Neuronal stem cell (in vitro differentiated cells): ENCODE results near the gene TUBGCP6.

Experiments
- DNase-seq: peaks from one replicate; pipeline ENCODE4 v3.0.0-alpha.2; 2013; ENCODE audit warnings: low spot score
- H2AFZ ChIP-seq: one replicate; pipeline ENCODE4 v1.6.1; 2013; ENCODE audit warnings: mild to moderate bottlenecking, low read length, inconsistent platforms
- H2AK5ac ChIP-seq: 2 replicates; pipeline ENCODE4 v1.6.1; 2013; ENCODE audit warnings: low read depth, mild to moderate bottlenecking, inconsistent platforms, low read length, moderate library complexity, mixed read lengths
- H2BK120ac ChIP-seq: 2 replicates; pipeline ENCODE4 v1.6.1; 2013; ENCODE audit warnings: low read depth, mild to moderate bottlenecking, inconsistent platforms, low read length, moderate library complexity, mixed read lengths
- H2BK12ac ChIP-seq: one replicate; pipeline ENCODE4 v1.6.1; 2013; ENCODE audit warnings: low read length, inconsistent platforms
- H2BK15ac ChIP-seq: 2 replicates; pipeline ENCODE4 v1.6.1; 2013; ENCODE audit warnings: mild to moderate bottlenecking, low read length, inconsistent platforms, mixed read lengths
- H2BK5ac ChIP-seq: one replicate; pipeline ENCODE4 v1.6.1; 2013; ENCODE audit warnings: inconsistent platforms, mild to moderate bottlenecking, low read length, moderate library complexity
- H3K14ac ChIP-seq: one replicate; pipeline ENCODE4 v1.6.1; 2013; ENCODE audit warnings: low read length, inconsistent platforms
- H3K18ac ChIP-seq: 2 replicates; pipeline ENCODE4 v1.6.1; 2013; ENCODE audit warnings: low read length, inconsistent platforms
- H3K23ac ChIP-seq: 2 replicates; pipeline ENCODE4 v1.6.1; 2013; ENCODE audit warnings: low read depth, mild to moderate bottlenecking, mixed read lengths, low read length, inconsistent platforms; ENCODE audit not compliant: poor library complexity
- H3K27ac ChIP-seq: replicated peaks from 3 replicates; pipeline ENCODE4 v1.5.1; 2013; ENCODE audit warnings: low read length, inconsistent platforms
- H3K27me3 ChIP-seq, 3 experiments: 2 replicates each; pipeline ENCODE4 v1.6.1; 2013; ENCODE audit warnings: low read length in 3 of 3, mild to moderate bottlenecking in 2 of 3, inconsistent platforms in 1 of 3, low read depth in 1 of 3, mixed read lengths in 1 of 3, moderate library complexity in 1 of 3; ENCODE audit not compliant: control insufficient read depth in 3 of 3, insufficient read depth in 3 of 3
- H3K36me3 ChIP-seq, 2 donors: replicated peaks in 1 of 2; 2 replicates each; pipeline ENCODE4 v1.6.1; 2013; ENCODE audit warnings: low read length in 2 of 2; ENCODE audit not compliant: control insufficient read depth in 2 of 2, insufficient read depth in 2 of 2
- H3K4ac ChIP-seq: 2 replicates; pipeline ENCODE4 v1.6.1; 2013; ENCODE audit warnings: inconsistent platforms, mild to moderate bottlenecking, low read length, moderate library complexity
- H3K4me1 ChIP-seq, 2 donors: 1 replicate in 1 of 2; 2 replicates in 1 of 2; pipeline ENCODE4 v1.6.1; 2013; ENCODE audit warnings: low read length in 2 of 2, low read depth in 1 of 2; ENCODE audit not compliant: control insufficient read depth in 2 of 2, insufficient read depth in 1 of 2
- H3K4me2 ChIP-seq: one replicate; pipeline ENCODE4 v1.6.1; 2013; ENCODE audit warnings: mild to moderate bottlenecking, low read length, inconsistent platforms; ENCODE audit not compliant: insufficient read depth, poor library complexity, severe bottlenecking
- H3K4me3 ChIP-seq, 2 donors: 2 replicates each; pipeline ENCODE4 v1.5.1; 2013; ENCODE audit warnings: low read length in 2 of 2, mild to moderate bottlenecking in 2 of 2, inconsistent platforms in 1 of 2, moderate library complexity in 1 of 2
- H3K79me1 ChIP-seq: one replicate; pipeline ENCODE4 v1.6.1; 2013; ENCODE audit warnings: low read depth, mild to moderate bottlenecking, inconsistent platforms, low read length, moderate library complexity
- H3K9ac ChIP-seq: one replicate; pipeline ENCODE4 v1.6.1; 2013; ENCODE audit warnings: mild to moderate bottlenecking, low read depth, low read length, inconsistent platforms; ENCODE audit not compliant: poor library complexity
- H3K9me3 ChIP-seq, 2 donors: replicated peaks in 1 of 2; 2 replicates each; pipeline versions ENCODE3 to v1.6.1; 2013; ENCODE audit warnings: low read length in 2 of 2, mild to moderate bottlenecking in 2 of 2, inconsistent platforms in 1 of 2, low read depth in 1 of 2, mixed read lengths in 1 of 2, moderate library complexity in 1 of 2; ENCODE audit not compliant: control insufficient read depth in 2 of 2, insufficient read depth in 1 of 2
- H4K8ac ChIP-seq: one replicate; pipeline ENCODE4 v1.6.1; 2013; ENCODE audit warnings: low read depth, mild to moderate bottlenecking, inconsistent platforms, low read length, moderate library complexity
- H4K91ac ChIP-seq: one replicate; pipeline ENCODE4 v1.6.1; 2013; ENCODE audit warnings: low read length, low read depth, mild to moderate bottlenecking, inconsistent platforms; ENCODE audit not compliant: poor library complexity
- WGBS, 2 donors: extraction: QIAGEN DNeasy Blood & Tissue Kit; methylation state at CpG; one replicate each; pipeline ENCODE4 v1.1.7; 2013; ENCODE audit warnings: missing lambda C conversion rate in 2 of 2, mixed read lengths in 1 of 2; ENCODE audit not compliant: insufficient read length in 2 of 2, insufficient replicate concordance in 1 of 2; ENCODE audit errors: extremely low coverage in 2 of 2; 5-methylcytosine and 5-hydroxymethylcytosine counted together

TUBGCP6 gene

GRCh38 chr22:50167689-50168489 is 76.9 kb downstream of the TUBGCP6 start:
- no peak overlapping the region for H2BK5ac ChIP-seq
- H3K14ac ChIP-seq: no peak overlapping the region
- H4K91ac ChIP-seq: no peak overlapping the region
- H2AFZ ChIP-seq: no peak overlapping the region
- H3K4me3 ChIP-seq: no peak overlapping the region
- peaks cover 0 to 2% of the 10 kb centered on the region in 2 donors for H3K4me1 ChIP-seq
- H2AK5ac ChIP-seq: no peak overlapping the region
- no peak overlapping the region for H3K4me2 ChIP-seq
- H4K8ac ChIP-seq: no peak overlapping the region
- peaks cover 0 to 38% (median 27%) of the 10 kb centered on the region in 3 experiments for H3K27me3 ChIP-seq
- H3K36me3 ChIP-seq: no peaks in the 10 kb centered on the region
- H2BK120ac ChIP-seq: no peak overlapping the region
- no CpG with 5 or more reads among the region's 11 CpGs for WGBS, 2 donors
- H3K27ac ChIP-seq: no peak overlapping the region
- H2BK15ac ChIP-seq: no peak overlapping the region
- no peak overlapping the region for H3K18ac ChIP-seq
- H3K9ac ChIP-seq: no peak overlapping the region
- peaks cover 0 to 1% of the 10 kb centered on the region in 2 donors for H3K9me3 ChIP-seq
- H3K4ac ChIP-seq: no peak overlapping the region
- H3K23ac ChIP-seq: no peak overlapping the region
- H3K79me1 ChIP-seq: no peaks in the 10 kb centered on the region
- DNase-seq: no peak
- no peak overlapping the region for H2BK12ac ChIP-seq
